Brain microvascular endothelial cell (primary cell): ENCODE measurements around the gene RESF1.

Source experiments
- DNase-seq: peaks from one replicate; pipeline ENCODE4 v3.0.0-alpha.2; 2020
- H3K27ac ChIP-seq: fragments of 250-450 bp; sonication (Bioruptor Pico); 2 replicates; pipeline ENCODE4 v1.5.1; 2020; ENCODE audit warnings: mild to moderate bottlenecking, moderate library complexity
- H3K27me3 ChIP-seq: fragments of 250-450 bp; sonication (Bioruptor Pico); replicated peaks from 2 replicates; pipeline ENCODE4 v1.5.1; 2020; ENCODE audit warnings: mild to moderate bottlenecking
- H3K36me3 ChIP-seq: fragments of 250-450 bp; sonication (Bioruptor Pico); replicated peaks from 2 replicates; pipeline ENCODE4 v1.5.1; 2020; ENCODE audit warnings: mild to moderate bottlenecking
- H3K4me3 ChIP-seq: 2 replicates; pipeline ENCODE4 v1.5.1; 2011; ENCODE audit warnings: low read depth, mild to moderate bottlenecking, control low read depth, low read length, moderate library complexity
- in situ Hi-C: cut with HindIII; loops from 2 replicates; pipeline ENCODE4 v1.10.0; 2017; ENCODE audit warnings: low sequenced_read_pairs, low pct_ligation_motif_present
- TF ChIP-seq, protein P1 (sequence below): IDR thresholded peaks from 2 replicates; pipeline ENCODE4 v1.5.1; 2011; ENCODE audit warnings: low read depth, mild to moderate bottlenecking, moderate library complexity, low read length, control low read depth, inconsistent platforms; ENCODE audit errors: missing control alignments

Gene RESF1

GRCh38 chr12:32005496-32006125 is 46.4 kb downstream of the RESF1 start:
- in situ Hi-C loops, result no loop called here
- TF ChIP-seq, protein P1, sequence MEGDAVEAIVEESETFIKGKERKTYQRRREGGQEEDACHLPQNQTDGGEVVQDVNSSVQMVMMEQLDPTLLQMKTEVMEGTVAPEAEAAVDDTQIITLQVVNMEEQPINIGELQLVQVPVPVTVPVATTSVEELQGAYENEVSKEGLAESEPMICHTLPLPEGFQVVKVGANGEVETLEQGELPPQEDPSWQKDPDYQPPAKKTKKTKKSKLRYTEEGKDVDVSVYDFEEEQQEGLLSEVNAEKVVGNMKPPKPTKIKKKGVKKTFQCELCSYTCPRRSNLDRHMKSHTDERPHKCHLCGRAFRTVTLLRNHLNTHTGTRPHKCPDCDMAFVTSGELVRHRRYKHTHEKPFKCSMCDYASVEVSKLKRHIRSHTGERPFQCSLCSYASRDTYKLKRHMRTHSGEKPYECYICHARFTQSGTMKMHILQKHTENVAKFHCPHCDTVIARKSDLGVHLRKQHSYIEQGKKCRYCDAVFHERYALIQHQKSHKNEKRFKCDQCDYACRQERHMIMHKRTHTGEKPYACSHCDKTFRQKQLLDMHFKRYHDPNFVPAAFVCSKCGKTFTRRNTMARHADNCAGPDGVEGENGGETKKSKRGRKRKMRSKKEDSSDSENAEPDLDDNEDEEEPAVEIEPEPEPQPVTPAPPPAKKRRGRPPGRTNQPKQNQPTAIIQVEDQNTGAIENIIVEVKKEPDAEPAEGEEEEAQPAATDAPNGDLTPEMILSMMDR, result no peak
- no peaks in the 10 kb centered on the region for H3K27me3 ChIP-seq
- no peaks in the 10 kb centered on the region for H3K36me3 ChIP-seq
- H3K27ac ChIP-seq, result no peak overlapping the region
- DNase-seq, result no peak
- no peak overlapping the region for H3K4me3 ChIP-seq
